Cardiac muscle cell (in vitro differentiated cells and primary cell): Measurements from ENCODE around the gene SNAP29. TPM values are rescaled to one million over a fixed set of nuclear protein-coding genes. Genes with fewer than 3 reads are reported as not detected.

Experiments used
- DNase-seq, 2 donors: peaks; one replicate each; pipeline versions ENCODE4 v3.0.0 to v3.0.0-alpha.2; 2010 to 2017; ENCODE audit warnings: low read depth in 1 of 2, low spot score in 1 of 2
- H3K27ac ChIP-seq: fragments of 200-600 bp; sonication (generic); 2 replicates; pipeline ENCODE4 v1.5.1; 2016
- H3K27me3 ChIP-seq: fragments of 200-600 bp; sonication (generic); 2 replicates; pipeline ENCODE4 v1.6.0; 2016; ENCODE audit warnings: control low read depth
- H3K36me3 ChIP-seq: fragments of 200-600 bp; sonication (generic); 2 replicates; pipeline ENCODE4 v1.5.1; 2016; ENCODE audit warnings: control low read depth
- H3K4me1 ChIP-seq: fragments of 200-600 bp; sonication (generic); 2 replicates; pipeline ENCODE4 v1.8.1; 2017; ENCODE audit warnings: low read depth, mild to moderate bottlenecking, mixed run types
- H3K4me3 ChIP-seq: fragments of 200-600 bp; sonication (generic); 2 replicates; pipeline ENCODE4 v1.5.1; 2016; ENCODE audit warnings: mild to moderate bottlenecking
- H3K9me3 ChIP-seq: fragments of 200-600 bp; sonication (generic); 2 replicates; pipeline ENCODE4 v1.5.1; 2017; ENCODE audit warnings: low read depth, mild to moderate bottlenecking, control low read depth
- polyA plus RNA-seq: library from polyadenylated mRNA; unstranded; fragments of >200 nt; fragmentation: Nextera tagmentation; extraction: Ambion mirVana; gene quantifications from 2 replicates; pipeline ENCODE4 v1.2.1, GENCODE V29; 2016
- total RNA-seq: library from RNA; depleted of rRNA; stranded (reverse); fragments of >200 nt; gene quantifications from 2 replicates; pipeline ENCODE4 v1.2.3, GENCODE V29; 2016
- TF ChIP-seq, protein P1 (sequence below): IDR thresholded peaks from 2 replicates; pipeline ENCODE4 v1.5.1; 2012; ENCODE audit warnings: low read depth, mild to moderate bottlenecking, low read length

Gene SNAP29
- total RNA-seq: 22.0 and 25.2 TPM in 2 replicates
- 37.9 and 38.1 TPM in 2 replicates for polyA plus RNA-seq

DNA sequence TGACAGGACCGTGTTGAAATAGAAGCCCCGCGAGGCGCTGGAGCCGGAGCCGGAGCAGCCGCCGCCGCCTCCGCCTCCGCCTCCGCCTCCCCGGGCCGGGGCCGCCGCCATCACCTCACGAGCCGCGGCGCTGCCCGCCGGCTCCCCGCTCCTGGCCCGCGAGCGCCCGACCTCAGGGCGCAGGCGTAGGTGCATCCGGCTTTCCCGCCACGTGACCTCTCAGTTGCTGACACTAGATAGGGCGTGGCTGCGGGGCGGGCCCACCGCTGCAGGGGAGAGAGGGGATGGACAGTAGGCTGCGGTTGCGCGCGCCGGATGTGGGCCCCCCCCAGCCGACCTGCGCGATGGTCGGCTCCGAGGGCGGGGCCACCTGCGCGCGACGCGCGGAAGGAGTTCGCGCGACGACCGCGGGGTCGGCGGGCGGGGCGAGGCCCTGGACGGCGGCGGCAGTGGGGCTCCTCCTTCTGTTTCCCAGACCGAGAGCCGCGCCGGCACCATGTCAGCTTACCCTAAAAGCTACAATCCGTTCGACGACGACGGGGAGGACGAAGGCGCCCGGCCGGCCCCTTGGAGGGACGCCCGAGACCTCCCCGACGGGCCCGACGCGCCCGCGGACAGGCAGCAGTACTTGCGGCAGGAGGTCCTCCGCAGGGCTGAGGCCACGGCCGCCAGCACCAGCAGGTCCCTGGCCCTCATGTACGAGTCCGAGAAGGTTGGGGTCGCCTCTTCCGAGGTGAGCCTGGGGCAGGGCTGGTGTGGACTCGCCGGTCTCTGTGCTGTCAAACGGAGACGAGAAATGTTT lies at the start of gene SNAP29, which contains the start of gene PI4KA:
SNAP29 (plus strand) TSS at position 393 of the 802 bp plus-strand sequence; CDS start at position 497, 104 bp downstream.
PI4KA (minus strand) TSS at position 197 of the 802 bp plus-strand sequence; CDS start at position 111, 86 bp downstream.
- H3K36me3 ChIP-seq: no peaks in the 10 kb centered on the region
- TF ChIP-seq, protein P1, sequence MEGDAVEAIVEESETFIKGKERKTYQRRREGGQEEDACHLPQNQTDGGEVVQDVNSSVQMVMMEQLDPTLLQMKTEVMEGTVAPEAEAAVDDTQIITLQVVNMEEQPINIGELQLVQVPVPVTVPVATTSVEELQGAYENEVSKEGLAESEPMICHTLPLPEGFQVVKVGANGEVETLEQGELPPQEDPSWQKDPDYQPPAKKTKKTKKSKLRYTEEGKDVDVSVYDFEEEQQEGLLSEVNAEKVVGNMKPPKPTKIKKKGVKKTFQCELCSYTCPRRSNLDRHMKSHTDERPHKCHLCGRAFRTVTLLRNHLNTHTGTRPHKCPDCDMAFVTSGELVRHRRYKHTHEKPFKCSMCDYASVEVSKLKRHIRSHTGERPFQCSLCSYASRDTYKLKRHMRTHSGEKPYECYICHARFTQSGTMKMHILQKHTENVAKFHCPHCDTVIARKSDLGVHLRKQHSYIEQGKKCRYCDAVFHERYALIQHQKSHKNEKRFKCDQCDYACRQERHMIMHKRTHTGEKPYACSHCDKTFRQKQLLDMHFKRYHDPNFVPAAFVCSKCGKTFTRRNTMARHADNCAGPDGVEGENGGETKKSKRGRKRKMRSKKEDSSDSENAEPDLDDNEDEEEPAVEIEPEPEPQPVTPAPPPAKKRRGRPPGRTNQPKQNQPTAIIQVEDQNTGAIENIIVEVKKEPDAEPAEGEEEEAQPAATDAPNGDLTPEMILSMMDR: no peak
- H3K27me3 ChIP-seq: no peaks in the 10 kb centered on the region
- H3K9me3 ChIP-seq: no peaks in the 10 kb centered on the region
- DNase-seq: peak; percentile 99
- H3K4me1 ChIP-seq: peaks cover 19% of the 10 kb centered on the region
- peak within 1 kb of the TSS; percentile 84 for H3K27ac ChIP-seq
- peak within 1 kb of the TSS; percentile 68 for H3K4me3 ChIP-seq

GRCh38 chr22:20809538-20810185 lies 49.1 kb upstream of the SNAP29 start:
- Histone ChIP-seq H3K27me3 (no peaks in the 10 kb centered on the region), H3K36me3 (peaks cover 42% of the 10 kb centered on the region), H3K4me1 (no peaks in the 10 kb centered on the region), H3K27ac (no peak overlapping the region), H3K4me3 (no peak overlapping the region), H3K9me3 (no peaks in the 10 kb centered on the region)
- DNase-seq: no peak
- TF ChIP-seq, protein P1: no peak

- H3K36me3 ChIP-seq: peaks cover 37% of the 10 kb centered on the region
- no peak overlapping the region for H3K4me3 ChIP-seq
- no peak overlapping the region for H3K27ac ChIP-seq
- no peaks in the 10 kb centered on the region for H3K27me3 ChIP-seq
- TF ChIP-seq, protein P1: no peak
- no peaks in the 10 kb centered on the region for H3K9me3 ChIP-seq
- DNase-seq: no peak
- no peaks in the 10 kb centered on the region for H3K4me1 ChIP-seq
These were observed 48.2 kb upstream of the SNAP29 start for GRCh38 chr22:20810645-20811044.

GRCh38 chr22:20811171-20811570 lies 47.6 kb upstream of the SNAP29 start:
- Histone ChIP-seq H3K27me3 (no peaks in the 10 kb centered on the region), H3K9me3 (no peaks in the 10 kb centered on the region), H3K4me3 (no peak overlapping the region), H3K36me3 (peaks cover 37% of the 10 kb centered on the region), H3K4me1 (no peaks in the 10 kb centered on the region), H3K27ac (no peak overlapping the region)
- no peak for DNase-seq
- TF ChIP-seq, protein P1: no peak

- Histone ChIP-seq H3K4me3 (no peak overlapping the region), H3K9me3 (no peaks in the 10 kb centered on the region), H3K27me3 (no peaks in the 10 kb centered on the region), H3K4me1 (no peaks in the 10 kb centered on the region), H3K27ac (no peak overlapping the region), H3K36me3 (peaks cover 32% of the 10 kb centered on the region)
- TF ChIP-seq, protein P1: no peak
- DNase-seq: no peak
These were observed 46.7 kb upstream of the SNAP29 start for GRCh38 chr22:20811971-20812660.
